GM10847 (cell line): Measurements from ENCODE around the gene EPB42.

Experiments used
- POLR2A ChIP-seq: IDR thresholded peaks from 2 replicates; pipeline ENCODE4 v1.6.1; 2011; ENCODE audit not compliant: insufficient read length; ENCODE audit errors: extremely low read depth

Gene EPB42

DNA sequence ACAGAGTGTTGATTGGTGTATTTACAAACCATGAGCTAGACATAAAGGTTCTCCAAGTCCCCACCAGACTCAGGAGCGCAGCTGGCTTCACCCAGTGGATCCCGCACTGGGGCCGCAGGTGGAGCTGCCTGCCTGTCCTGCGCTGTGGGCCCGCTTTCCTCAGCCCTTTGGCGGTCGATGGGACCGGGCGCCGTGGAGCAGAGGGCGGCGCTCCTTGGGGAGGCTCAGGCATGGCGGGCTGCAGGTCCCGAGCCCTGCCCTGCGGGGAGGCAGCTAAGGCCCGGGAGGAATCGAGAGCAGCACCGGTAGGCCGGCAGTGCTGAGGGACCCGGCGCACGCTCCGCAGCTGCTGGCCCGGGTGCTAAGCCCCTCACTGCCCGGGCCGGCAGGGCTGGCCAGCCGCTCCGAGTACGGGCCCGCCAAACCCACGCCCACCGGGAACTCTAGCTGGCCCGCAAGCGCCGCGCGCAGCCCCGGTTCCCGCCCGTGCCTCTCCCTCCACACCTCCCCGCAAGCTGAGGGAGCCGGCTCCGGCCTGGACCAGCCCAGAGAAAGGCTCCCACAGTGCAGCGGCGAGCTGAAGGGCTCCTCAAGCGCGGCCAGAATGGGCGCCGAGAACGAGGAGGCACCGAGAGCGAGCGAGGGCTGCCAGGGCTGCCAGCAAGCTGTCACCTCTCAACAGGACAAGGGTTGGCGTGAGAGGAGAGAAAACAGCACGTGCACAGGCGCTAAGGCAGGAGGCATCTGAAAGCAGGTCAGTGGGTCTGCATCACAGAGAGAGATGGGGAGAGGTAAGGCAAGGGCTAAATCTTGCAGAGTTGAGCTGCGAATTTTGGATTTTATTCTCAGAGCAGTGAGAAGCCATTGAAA is 5.9 kb upstream of the EPB42 start:
- TF ChIP-seq POLR2A, result no peak

DNA sequence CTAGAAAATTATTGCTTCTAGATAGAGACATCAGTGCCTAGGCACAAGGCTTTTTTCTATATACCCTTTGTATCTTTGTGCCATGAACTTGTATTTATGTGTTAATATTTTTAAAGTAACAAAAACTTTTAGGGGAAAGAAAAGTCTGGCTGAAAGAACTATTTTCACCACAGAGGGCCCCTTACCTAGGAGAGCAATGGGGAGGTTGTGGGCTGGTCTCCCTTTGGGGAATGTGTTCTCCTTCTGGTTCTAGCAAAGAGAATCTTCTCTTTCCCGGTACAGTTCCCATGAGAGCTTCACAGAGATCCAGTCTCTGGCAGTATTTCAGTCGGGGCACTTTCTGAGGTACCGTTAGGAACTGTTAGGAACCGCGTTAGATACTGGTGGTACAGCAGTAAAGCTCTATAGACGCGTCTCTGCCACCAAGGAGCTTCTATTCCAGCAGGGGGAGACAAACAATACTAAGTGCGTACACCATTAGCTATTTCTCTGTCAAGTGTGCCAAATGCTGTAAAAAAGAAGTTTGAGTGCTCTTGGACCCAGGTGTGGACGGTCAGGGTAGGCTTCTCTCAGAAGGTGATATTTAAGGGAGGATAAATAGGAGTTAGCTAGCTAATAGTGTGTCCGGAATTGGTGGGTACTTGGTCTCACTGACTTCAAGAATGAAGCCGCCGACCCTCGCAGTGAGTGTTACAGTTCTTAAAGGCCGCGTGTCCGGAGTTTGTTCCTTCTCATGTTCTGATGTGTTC is 4.6 kb upstream of the EPB42 start:
- TF ChIP-seq POLR2A, result no peak

DNA sequence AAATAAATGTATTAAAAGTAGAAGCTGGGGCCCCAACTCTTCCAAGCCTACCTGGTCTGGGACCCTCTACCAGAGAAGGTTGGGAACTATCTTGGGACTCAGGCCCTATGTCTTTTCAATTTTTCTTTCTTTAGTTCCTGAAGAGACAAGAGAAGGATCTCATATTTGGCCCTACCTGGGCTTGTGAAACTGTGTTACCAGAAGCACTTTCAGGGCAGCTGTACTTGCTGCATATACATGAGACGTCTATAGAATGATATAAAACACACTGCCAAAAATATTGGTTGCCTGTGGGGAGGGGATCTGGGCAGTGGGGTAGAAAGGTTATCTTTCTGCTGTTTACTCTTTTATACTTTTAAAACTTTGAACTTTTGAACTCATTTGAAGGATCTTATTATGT is 604 bp upstream of the EPB42 start:
- TF ChIP-seq POLR2A, result no peak

DNA sequence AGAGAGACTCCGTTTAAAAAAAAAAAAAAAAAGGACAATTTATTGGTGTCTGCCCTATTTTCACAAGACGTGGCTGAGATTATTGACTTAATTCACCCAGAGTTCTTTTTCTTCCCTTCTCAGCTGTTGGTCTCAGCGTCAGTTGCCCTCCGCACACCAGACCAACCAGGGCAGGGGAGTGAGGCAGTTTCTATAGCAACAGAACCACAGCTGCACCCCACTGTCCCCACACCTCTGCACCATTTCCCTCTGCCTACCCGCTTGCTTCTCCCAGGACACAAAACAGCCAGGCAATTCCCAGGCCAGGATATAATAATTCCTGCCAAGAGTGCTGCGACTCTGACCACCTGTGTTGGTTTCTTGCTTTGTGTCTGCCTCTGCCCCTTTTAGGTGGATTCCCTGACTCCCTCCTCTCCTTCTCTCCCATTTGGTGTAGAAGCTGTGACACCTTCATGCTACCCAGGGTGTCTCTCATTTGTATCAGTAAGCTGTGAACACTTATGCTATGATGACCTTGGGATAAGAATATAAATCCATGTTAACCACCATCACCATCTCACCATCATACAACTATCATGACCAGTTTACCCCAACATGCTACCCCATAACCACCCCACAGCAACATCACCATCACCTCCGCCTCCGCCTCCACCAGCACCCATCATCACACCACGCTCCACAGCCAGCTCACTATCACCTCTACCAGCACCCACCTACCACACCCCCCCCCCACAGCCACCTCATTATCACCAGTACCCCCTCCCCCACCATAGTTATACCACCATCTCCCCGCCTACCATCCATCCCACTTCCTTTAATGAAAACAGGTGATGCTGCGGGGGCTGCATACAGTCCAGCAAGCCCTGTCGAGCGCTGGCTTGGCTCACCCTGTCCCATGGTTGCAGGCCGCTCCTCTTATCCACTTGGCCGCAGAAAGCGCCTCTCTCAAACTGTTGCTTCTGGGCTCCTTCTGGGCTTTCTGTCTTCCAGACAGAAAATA is 589 bp downstream of the EPB42 start:
- TF ChIP-seq POLR2A, result no peak

DNA sequence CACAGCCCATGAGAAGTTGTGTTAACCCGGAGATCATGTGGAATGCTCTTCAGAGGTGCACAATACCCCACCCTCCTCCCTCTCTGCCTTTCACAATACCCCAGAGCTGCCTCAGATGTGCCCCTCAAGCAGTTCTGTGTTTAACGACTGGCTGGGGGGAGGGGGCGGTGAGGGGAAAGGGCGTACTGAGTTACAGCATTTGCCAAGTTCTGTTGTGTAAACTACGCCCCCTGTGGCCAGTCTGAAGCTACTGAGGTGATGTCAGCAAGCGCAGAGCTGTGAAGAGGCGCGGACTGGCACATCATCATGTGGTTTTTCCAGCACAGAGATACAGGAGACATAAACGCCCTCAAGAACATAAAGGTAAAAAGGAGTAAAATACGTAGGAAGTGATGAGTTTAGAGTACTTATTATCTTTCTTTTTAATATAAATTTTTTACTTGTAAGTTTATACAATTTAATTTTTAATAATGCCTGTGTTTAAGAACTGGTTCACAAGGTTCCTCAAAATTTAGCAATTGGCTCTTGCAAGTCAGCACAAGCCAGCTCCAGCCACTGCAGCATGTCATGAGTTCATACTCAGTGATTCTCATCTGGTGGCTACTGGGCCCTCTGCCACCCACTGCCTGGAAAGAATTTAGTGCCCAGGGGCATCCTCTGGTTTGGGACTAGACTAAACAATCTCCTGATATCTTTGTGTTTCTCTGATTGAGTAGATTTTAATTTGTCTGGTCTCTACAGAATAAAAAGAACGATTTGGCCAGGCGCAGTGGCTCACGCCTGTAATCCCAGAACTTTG is 1.7 kb downstream of the EPB42 start:
- TF ChIP-seq POLR2A, result no peak

DNA sequence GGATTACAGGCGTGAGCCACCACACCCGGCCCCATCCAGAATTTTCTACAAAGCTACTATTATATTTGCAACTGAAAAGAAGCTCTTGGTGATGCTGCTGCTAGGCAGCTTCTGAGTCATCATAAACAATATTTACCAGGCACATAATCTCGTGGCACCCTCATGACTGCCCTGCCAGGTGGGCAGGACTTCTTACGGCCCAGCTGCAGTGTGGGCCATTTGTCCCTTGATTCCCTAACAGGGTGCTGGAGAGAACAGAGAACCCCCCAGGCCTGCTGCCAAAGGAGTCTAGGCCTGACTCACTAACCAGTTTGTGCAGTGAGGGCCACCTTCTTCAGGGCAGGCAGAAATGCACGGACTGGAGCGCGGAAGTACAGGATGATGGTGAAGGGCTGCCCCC is 4.9 kb downstream of the EPB42 start:
- no peak for TF ChIP-seq POLR2A

DNA sequence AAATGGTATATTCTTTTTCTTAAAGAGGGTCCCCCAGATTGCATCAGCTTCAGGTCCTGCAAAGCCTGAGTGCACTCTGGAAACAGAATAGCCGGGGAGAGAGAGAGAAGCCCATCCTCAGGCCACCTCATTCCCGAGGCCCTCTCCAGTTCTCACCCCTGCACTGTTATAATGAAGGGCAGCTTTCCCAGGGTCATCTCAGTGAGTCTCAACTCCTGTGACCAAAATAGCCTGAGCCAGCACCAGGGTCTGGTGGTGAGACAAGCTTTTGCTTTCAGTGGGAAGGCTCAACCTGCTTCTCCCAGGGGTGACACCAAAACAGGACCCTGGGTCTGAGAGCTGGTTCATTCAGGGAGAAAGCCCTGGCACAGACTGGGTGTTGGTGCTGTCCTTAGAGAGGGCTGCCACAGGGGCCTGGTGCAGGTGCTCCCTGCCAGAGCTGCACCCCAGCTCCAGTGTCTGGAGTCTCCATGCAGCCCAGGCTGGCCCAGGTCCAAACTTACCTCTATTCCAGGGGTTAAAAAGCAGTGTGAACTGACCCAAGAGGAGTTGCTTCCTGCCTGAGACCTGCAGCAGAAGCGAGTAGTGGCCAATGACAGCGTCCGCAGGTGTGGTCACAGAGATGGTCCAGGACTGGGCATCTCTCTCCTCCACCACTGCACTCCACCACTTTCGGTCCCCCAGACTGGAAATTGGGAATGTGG is 6.1 kb downstream of the EPB42 start:
- TF ChIP-seq POLR2A, result no peak

DNA sequence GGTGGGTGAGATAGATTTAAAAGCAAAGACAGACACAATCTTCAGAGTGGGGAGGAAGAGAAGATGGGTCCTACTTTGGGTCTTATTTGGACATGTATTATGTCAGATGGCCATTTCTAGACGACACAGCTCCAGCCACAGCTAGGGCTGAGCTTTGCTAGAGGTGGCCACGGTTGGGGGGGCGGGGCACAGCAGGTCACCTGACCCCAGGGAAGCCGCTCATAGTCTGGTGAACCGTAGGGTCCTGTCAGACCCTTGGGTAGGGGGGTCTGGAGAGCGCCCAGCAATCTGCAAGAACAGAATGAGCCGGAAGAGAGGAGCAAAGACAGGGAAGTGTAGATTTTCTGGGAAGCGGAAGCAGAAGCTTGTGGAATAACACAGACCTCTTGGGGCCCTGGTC is 6.6 kb downstream of the EPB42 start:
- no peak for TF ChIP-seq POLR2A

DNA sequence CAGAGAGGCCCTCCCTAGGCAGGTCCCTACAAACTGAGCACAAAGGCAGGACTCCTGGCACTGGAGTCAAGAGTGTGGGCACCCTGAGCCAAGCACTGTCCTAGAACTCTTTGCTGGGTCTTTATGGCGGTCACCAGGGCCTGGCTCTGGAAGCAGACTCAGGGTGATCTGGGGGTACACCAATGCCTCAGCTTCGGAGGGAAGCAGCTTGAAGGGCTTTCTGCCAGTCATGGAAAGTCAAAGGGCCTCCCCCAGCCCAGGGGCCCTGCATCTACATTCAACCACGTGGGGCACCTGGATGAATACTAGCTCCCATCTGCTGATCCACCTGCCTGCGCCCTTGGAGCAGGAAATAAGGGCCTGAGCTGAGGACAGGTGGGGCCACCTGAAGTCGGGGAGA is 7.4 kb downstream of the EPB42 start:
- no peak for TF ChIP-seq POLR2A

DNA sequence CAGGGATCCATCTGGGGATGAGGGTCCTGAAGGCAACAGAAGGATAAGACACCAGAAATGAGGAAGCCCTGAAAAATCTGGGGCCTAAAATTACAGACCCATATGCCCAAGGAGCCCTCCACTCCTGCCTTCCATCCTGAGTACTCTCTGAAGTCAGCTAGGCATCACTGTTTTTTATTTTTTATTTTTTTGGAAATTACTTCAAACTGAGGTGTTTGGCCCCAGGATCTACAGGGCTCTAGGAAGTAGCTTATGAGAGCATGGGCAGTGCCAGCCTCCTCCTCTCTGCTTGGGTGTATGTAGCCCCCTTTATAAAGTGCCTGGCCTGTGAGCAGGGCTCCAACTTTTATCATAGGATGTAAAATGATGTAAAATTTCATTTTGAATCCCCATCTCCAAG is 7.9 kb downstream of the EPB42 start:
- no peak for TF ChIP-seq POLR2A

DNA sequence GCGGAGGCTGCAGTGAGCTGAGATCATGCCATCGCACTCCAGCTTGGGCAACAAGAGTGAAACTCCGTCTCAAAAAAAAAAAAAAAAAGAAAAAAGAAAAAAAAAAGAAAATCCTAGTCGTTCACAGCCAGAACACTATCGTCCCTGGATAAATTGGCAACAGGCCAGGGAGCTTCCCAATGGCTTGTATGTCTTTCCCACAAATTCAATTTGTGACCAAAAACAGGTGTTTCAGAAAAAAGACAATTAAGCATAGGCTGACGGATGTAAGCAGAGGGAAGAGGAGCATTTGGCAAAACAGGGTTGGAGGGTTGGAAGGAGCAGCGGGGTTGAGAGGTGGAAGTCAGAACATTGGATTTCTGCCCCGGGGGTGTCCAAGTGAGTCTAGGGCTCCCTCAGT is 8.5 kb downstream of the EPB42 start:
- no peak for TF ChIP-seq POLR2A

DNA sequence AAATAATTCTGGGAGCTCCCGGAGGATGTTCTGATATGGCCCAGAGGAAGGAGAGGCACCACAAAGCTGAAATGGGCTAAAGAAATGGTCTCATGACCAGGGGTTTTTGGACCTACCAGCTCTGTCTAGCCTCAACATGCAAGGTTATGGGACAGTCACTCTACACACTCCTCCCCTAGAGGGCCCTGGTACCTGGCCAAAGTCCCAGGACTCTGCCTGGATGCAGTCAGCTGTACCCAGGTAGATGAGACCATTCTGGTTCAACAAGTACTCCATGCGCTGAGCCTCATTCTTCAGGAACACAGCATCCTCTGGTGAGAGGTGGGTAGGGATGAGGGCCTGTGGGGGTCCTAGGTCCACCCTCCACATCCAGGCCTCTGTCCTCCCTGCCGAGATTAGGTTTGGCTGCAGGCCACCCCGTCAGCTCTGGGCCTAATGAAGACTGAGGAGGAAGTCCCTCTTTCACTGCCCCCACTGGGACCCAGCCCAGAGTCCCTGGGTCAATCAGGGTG is 9.5 kb downstream of the EPB42 start:
- TF ChIP-seq POLR2A, result no peak

DNA sequence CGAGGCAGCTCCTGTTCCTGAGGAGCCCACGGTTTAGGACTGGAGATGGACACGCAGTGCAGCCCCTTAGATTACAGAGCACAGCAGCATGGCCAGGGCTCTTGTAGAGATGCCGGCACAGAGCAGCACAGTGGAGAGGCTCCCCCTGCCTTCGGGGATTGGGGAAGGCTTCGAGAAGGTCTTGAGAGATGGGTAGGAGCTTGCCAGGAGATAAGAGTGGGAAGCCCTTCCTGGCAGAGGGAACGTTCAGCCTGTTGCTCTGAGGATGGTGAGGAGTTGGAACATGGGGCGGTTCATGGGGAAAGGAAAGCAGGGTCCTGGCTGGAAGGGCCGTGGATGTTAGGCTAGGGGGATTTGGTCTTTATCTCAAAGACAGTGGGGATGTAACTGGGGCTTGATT is 10.0 kb downstream of the EPB42 start:
- TF ChIP-seq POLR2A, result no peak

DNA sequence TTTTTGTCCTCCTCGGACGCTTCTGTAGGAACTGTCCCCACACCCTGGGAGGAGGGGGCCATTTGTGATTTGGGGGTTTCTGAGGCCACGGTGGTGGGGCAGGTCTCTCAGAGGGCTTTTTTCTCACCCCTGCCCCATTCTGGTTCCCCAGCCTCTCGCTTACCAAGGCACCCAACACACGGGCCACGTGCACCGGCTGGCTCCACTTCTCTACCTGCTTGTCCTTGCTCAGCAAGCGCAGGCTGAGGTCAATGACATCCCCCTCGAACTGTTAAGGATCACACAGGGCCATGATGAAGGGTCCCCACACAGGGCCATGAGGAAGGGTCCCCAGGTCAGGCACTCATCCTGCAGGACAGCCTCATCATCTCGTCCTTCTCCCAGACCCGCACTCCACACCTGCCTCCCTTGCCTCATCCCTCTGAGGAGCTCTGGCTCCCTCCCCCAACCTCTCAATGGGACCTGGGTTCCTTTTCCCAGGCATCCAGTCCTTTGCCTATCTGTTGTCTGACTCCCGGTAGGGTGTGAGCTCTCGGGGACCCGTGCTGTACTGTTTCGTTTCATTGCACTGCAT is 10.6 kb downstream of the EPB42 start:
- no peak for TF ChIP-seq POLR2A
